Subcutaneous adipose tissue (tissue), 4 donors: ENCODE data around the gene ZNF853. TPM values are rescaled to one million over a fixed set of nuclear protein-coding genes. Genes with fewer than 3 reads are reported as not detected.

Source experiments
- total RNA-seq, 4 donors: library from RNA; depleted of rRNA; stranded (reverse); fragments of >200 nt; gene quantifications; one replicate each; pipeline ENCODE4 v1.1.0, GENCODE V29; 2016
- TF ChIP-seq, protein P1 (sequence below): fragments of 450-650 bp; IDR thresholded peaks from one replicate; pipeline ENCODE4 v1.5.1; 2016; ENCODE audit warnings: low read depth, mild to moderate bottlenecking, control low read depth, antibody characterized with exemption, moderate library complexity

ZNF853 gene
- total RNA-seq, 4 donors from 2014 or later: 2.8 to 4.9 (median 4.6) TPM

DNA sequence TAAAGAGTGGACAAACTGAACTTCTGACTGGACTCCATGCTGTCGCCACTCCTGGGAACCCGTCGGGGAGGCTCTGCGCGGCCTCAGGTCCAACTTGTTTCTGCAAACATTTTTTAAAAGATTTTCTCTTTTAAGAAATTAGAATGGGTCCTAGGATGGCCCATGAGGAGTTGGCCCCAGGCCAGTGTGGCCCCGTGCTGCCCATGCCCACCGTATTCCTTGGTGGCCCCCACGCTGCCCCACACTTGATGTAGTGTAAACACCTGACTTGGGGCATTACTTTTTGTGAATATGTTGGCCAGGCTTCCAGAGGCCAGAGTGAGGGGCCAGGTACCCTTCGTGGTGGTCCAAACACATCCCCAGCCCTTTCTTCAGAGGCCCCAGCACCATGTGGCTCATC lies 41.0 kb downstream of the ZNF853 start:
- TF ChIP-seq, protein P1, sequence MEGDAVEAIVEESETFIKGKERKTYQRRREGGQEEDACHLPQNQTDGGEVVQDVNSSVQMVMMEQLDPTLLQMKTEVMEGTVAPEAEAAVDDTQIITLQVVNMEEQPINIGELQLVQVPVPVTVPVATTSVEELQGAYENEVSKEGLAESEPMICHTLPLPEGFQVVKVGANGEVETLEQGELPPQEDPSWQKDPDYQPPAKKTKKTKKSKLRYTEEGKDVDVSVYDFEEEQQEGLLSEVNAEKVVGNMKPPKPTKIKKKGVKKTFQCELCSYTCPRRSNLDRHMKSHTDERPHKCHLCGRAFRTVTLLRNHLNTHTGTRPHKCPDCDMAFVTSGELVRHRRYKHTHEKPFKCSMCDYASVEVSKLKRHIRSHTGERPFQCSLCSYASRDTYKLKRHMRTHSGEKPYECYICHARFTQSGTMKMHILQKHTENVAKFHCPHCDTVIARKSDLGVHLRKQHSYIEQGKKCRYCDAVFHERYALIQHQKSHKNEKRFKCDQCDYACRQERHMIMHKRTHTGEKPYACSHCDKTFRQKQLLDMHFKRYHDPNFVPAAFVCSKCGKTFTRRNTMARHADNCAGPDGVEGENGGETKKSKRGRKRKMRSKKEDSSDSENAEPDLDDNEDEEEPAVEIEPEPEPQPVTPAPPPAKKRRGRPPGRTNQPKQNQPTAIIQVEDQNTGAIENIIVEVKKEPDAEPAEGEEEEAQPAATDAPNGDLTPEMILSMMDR: no peak

- TF ChIP-seq, protein P1: no peak
These were observed 43.4 kb downstream of the ZNF853 start for GRCh38 chr7:6658618-6659345.

Other genes starting within 250 kb of the ZNF853 start
- gene RAC1, start 241.1 kb upstream of the ZNF853 start, total RNA-seq: 100 to 1,000 TPM in 3 of 4 donors, 10 to 100 TPM in 1; 94.5 to 173 (median 110) TPM
- gene DAGLB, start 167.7 kb upstream of the ZNF853 start, total RNA-seq: 10 to 100 TPM in 3 of 4 donors, 1 to 10 TPM in 1; 7.8 to 22.3 (median 16.3) TPM
- gene KDELR2, start 131.5 kb upstream of the ZNF853 start, total RNA-seq: 100 to 1,000 TPM in 1 of 4 donors, 10 to 100 TPM in 3; 69.8 to 239 (median 70.9) TPM
- not detected for gene GRID2IP, start 64.1 kb upstream of the ZNF853 start, total RNA-seq
- 10 to 100 TPM; 39.8 to 62.2 (median 44.2) TPM for gene ZDHHC4, start 38.2 kb upstream of the ZNF853 start, total RNA-seq
- gene INTS15, start 25.6 kb upstream of the ZNF853 start, total RNA-seq: 10 to 100 TPM; 13.3 to 42.0 (median 23.3) TPM
- 10 to 100 TPM in 3 of 4 donors, 1 to 10 TPM in 1; 5.7 to 31.5 (median 11.7) TPM for gene ZNF316, start 21.7 kb downstream of the ZNF853 start, total RNA-seq
- gene ZNF12, start 91.3 kb downstream of the ZNF853 start, total RNA-seq: 10 to 100 TPM; 17.3 to 27.2 (median 19.9) TPM
- gene RSPH10B2, start 138.5 kb downstream of the ZNF853 start, total RNA-seq: not detected
- gene CCZ1B, start 210.7 kb downstream of the ZNF853 start, total RNA-seq: 10 to 100 TPM; 47.1 to 64.8 (median 52.7) TPM